Fibroblast of the conjunctiva (primary cell): ENCODE data around the gene ZNF304.
"Not testable (repeated sequence)": the region's sequence is repeated elsewhere in the genome, so short reads cannot be mapped to it uniquely, and the experiment has no call there.

Source experiments
- DNase-seq: peaks from one replicate; pipeline ENCODE4 v3.0.0-alpha.2; 2010; ENCODE audit warnings: low read depth

The ZNF304 gene

GRCh38 chr19:57362419-57362818 is 11.3 kb downstream of the ZNF304 start:
- DNase-seq, result no peak

DNA sequence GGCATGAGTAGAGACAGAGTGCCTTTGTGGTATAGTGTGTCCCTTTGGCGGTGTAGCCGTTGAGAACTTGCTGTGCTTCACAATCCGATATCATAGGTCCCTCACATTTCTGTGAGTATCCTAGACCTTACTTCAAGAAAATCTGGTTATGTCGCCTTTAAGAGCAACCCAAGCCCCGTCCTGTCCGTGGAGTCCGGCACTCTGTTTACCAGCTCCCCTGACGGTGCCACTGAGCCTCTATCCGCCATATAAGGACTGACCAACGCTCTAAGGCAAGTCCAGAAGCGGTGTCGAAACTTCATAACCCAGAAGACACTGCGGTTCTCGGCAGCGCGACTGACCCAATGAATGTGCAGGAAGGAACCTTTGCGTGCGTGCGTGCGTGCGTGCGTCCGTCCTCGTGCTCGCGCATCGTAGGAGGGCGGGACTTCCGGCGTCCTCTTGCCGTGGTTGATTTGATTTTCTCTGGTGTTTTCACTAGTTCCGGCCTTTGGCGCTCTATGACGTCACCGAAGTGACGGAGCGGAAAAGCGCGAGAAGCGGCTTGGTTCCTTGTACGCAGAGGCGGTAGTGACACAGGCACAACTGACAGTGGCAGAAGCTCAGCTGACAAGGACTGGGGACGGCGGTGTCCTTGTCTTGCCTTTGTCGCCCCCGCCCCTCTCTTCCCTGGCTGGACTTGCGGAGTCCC is 12.1 kb downstream of the ZNF304 start, which contains the start of the genes TRAPPC2B and ZNF547:
TRAPPC2B (plus strand) TSS at position 555 of the 691 bp plus-strand sequence. CDS start 1,283 bp downstream, outside the sequence.
ZNF547 (plus strand) TSS at position 555 of the 691 bp plus-strand sequence. CDS start 5,005 bp downstream, outside the sequence.
- DNase-seq, result peak; percentile 99

GRCh38 chr19:57363688-57364181 is 12.7 kb downstream of the ZNF304 start:
- DNase-seq, result no peak

DNA sequence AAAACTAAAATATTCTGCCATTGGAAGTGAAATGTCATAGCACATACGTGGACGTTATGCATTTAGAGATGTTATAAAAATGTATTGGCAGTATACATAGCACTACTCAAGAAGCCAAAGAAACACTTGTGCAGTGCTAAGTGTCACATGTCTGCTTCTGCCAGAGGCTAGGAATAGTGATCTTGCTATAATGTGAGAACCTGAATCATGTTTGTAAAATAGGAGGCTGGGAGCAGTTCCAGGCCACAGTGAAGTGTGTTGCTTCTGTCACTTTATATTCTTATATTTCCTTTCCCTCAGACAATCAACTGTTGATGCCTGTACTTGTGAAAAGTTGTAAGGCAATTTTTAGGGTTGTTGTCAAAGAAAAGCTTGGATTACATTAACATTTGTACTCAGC is 15.7 kb downstream of the ZNF304 start:
- no peak for DNase-seq

DNA sequence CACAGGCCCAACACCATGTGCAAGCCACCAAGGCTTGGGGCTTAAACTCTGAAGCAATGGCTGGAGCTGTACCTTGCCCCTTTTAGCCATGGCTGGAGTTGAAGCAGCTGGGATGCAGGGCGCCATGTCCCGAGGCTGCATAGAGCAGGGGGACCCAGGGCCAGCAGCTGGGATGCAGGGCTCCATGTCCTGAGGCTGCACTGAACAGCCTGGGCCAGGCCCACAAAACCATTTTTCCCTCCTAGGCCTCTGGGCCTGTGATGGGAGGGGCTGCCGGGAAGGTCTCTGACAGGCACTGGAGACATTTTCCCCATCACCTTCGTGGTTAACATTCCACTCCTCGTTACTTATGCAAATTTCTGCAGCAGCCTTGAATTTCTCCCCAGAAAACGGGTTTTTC is 23.1 kb downstream of the ZNF304 start:
- no peak for DNase-seq

GRCh38 chr19:57374647-57375046 is 23.6 kb downstream of the ZNF304 start:
- not testable (repeated sequence) for DNase-seq

DNA sequence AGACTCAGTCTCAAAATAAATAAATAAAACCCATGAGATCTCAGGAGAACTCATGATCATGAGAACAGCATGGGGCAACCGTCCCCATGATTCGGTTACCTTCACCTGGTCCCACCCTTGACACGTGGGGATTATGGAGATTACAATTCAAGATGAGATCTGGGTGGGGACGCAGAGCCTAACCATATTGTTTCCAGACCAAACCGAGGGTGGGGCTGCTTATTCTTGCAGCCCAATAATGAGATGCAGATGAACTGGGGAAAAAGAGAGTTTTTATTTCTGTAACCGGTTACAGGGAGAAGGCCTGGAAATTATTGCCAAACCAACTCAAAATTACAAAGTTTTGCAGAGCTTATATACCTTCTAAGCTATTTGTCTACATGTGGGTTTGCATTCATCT is 25.1 kb downstream of the ZNF304 start:
- DNase-seq, result no peak

GRCh38 chr19:57377498-57378146 is 26.6 kb downstream of the ZNF304 start:
- DNase-seq, result no peak

- no peak for DNase-seq
Observed at GRCh38 chr19:57380923-57381322, 29.9 kb downstream of the ZNF304 start.

DNA sequence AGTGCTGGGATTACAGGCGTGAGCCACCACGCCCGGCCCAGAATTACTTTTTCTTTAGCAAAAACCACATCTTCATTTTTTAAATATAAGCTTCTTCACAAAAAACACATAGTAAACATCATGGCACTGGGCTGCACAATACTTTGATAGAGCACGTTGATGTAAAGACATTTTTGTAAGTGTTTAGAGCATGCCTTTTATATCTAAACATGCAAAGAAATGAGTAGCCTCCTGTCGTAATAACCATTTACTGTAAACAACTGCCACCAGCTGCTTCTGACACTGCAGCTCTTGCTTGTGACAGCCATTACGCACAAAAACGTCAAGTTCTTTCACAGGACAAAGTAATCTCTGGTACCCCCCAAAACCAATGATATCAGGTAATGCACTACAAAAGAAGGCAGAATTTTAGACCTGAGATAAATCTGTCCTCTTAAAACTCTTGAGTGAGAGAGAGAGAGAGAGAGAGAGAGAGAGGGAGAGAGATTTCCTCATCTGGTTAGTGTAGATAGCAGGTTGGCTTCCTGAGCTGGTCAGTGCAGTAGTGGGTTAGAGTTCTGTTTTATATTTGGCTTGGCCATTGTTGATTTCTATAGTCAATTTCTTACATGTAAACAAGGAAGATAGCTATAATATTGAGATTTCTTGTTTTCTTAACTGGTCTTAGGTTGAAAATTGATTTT is 31.9 kb downstream of the ZNF304 start:
- no peak for DNase-seq

GRCh38 chr19:57389194-57389729 is 38.2 kb downstream of the ZNF304 start:
- no peak for DNase-seq

DNA sequence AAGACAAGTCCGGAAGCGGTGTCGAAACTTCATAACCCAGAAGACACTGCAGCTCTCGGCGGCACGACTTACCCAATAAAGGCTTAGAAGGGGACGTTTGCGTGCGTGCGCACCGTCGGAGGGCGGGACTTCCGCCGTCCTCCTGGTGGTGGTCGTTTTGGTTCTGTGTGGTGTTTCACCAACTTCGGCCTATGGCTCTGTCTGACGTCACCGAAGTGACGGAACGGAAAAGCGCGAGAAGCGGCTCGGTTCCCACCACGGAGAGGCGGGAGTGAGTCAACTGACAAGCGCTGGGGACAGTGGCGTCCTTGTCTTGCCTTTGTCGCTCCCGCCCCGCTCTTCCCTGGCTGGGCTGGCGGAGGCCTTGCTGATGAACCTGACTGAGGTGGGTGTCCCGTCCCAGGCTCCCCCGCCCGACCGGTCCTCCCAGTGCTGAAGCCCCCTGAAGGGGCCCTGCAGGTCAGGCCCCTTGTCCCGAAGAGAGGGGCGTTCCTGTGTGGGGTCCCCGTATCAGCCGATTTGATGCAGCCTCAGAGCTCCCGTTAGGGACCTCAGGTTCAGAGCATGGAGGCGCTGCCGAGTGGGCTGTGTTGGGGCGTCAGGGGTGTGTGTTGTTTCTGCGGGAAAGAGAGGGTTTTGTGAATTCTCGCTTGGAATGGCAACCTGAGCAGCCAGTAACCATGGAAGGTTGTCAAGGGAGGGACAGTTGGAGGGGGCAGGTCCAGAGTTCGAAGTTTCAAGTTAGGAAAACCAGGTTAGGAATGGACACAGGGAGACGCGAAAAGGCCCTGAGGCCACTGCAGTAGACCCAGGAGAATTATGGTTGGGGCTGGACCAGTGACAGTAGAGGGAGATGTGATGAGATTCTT is 38.9 kb downstream of the ZNF304 start, which contains the start of gene ZNF548:
ZNF548 (plus strand) TSS at position 125 of the 869 bp plus-strand sequence; CDS start at position 371, 246 bp downstream.
- peak; percentile 98 for DNase-seq

DNA sequence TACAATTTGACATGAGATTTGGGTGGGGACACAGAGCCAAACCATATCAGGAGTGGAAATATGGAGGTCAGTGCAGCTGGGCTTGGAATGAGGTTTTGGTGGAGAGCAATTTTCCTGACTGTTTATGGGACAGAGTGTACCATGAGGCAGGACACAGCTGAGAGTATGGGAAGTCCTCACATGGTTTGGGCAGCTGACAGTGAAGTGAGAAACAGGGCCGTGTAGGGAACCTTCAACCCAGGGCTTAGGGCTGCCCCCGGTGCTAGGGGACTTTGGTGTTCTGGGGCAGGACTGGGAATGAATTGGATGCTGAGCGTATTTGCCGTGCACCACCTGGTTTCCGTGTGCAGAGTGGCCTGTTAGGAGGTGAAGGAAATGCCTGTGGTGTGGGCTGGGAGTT is 44.6 kb downstream of the ZNF304 start:
- DNase-seq, result no peak

DNA sequence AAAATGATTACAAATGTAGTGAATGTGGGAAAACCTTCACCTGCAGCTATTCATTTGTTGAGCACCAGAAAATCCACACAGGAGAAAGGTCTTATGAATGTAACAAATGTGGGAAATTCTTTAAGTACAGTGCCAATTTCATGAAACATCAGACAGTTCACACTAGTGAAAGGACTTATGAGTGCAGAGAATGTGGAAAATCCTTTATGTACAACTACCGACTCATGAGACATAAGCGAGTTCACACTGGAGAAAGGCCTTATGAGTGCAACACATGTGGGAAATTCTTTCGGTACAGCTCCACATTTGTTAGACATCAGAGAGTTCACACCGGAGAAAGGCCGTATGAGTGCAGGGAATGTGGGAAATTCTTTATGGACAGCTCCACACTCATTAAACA is 47.8 kb downstream of the ZNF304 start:
- no peak for DNase-seq

- no peak for DNase-seq
Observed at GRCh38 chr19:57403737-57404563, 52.9 kb downstream of the ZNF304 start.

- no peak for DNase-seq
Observed at GRCh38 chr19:57406516-57407123, 55.5 kb downstream of the ZNF304 start.
